ENCODE results near the gene POLR2L.
A peak's percentile ranks its signal among the peaks of the same experiment; 100 is the strongest.

Gene POLR2L

DNA sequence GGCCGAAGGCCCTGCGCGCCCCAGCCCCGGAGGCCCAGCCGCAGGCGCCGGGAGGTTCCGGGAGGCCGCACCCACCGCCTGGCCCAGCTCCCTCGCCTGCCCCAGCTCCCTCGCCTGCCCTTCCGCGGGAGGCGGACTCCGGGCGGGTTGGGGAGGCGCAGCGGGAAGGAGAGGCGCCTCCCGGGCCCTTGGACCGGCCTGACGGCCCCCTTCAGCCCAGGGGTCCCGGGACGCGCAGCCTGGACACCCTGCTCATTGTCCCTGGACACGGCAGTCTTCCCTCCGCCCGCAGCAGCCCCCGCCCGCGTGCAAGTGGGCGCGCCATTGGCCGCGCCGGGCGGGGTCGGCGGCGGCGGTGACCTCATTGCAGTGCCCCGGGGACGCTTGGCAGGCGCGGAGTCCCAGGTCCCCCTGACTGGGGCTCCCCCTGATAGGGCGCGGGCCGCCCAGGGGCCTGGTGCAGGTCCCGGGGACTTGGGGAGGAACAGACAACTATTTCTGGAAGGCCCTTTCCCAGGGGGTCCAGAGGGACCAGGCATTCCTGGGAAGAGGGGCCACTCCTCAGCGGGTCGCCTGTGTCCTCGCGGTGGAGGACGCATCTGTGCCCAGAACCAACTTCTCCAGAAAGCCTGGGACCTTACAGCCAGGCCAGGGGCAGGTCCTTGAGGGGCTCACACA lies 9.1 kb downstream of the POLR2L start:
- DNase-seq (ENCODE audit: low read depth) = no peak
- H3K4me3 ChIP-seq (ENCODE audit: low read depth, low read length) = peak overlapping the region; percentile 61
- TF ChIP-seq, protein P1, sequence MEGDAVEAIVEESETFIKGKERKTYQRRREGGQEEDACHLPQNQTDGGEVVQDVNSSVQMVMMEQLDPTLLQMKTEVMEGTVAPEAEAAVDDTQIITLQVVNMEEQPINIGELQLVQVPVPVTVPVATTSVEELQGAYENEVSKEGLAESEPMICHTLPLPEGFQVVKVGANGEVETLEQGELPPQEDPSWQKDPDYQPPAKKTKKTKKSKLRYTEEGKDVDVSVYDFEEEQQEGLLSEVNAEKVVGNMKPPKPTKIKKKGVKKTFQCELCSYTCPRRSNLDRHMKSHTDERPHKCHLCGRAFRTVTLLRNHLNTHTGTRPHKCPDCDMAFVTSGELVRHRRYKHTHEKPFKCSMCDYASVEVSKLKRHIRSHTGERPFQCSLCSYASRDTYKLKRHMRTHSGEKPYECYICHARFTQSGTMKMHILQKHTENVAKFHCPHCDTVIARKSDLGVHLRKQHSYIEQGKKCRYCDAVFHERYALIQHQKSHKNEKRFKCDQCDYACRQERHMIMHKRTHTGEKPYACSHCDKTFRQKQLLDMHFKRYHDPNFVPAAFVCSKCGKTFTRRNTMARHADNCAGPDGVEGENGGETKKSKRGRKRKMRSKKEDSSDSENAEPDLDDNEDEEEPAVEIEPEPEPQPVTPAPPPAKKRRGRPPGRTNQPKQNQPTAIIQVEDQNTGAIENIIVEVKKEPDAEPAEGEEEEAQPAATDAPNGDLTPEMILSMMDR (IDR thresholded peaks at IDR 0.05; ENCODE audit: insufficient read depth, low read depth, low read length, missing control alignments) = no peak

DNA sequence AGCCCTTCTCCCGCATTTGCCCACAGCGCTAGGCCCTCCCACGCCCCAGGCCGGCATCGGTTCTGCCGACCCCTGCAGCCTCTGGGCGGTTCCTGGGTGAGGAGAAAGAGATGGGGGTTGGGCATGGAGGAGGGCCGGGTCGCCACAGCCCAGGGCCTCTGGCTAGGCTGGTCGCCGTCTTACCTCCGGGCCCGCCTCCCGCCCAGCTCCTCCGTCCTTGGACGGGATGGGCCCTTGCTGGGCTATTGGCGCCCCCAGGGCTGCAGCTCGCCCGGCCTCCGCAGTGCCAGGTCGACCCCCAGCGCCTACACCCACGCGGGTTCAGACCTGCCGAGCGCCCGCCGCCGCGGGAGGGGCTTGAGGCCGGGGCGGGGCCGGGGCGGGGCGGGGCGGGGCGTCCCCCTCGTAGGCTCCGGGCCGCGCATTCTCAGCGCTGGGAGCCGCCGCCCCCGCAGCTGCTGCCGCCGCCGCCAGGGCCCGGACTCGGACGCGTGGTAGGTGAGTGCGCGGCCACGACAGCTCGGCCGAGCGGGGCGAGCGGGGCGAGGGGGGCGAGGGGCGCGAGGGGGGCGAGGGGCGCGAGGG lies 9.7 kb downstream of the POLR2L start, which contains the start of gene CD151:
Gene CD151 (plus strand): TSS at position 424 of the 585 bp plus-strand sequence. CDS start 3,118 bp downstream, outside the sequence.
- TF ChIP-seq, protein P1 (IDR thresholded peaks at IDR 0.05; ENCODE audit: insufficient read depth, low read depth, low read length, missing control alignments) = no peak
- H3K4me3 ChIP-seq (ENCODE audit: low read depth, low read length) = peak within 1 kb of the TSS; percentile 61
- DNase-seq (ENCODE audit: low read depth) = peak; percentile 68

DNA sequence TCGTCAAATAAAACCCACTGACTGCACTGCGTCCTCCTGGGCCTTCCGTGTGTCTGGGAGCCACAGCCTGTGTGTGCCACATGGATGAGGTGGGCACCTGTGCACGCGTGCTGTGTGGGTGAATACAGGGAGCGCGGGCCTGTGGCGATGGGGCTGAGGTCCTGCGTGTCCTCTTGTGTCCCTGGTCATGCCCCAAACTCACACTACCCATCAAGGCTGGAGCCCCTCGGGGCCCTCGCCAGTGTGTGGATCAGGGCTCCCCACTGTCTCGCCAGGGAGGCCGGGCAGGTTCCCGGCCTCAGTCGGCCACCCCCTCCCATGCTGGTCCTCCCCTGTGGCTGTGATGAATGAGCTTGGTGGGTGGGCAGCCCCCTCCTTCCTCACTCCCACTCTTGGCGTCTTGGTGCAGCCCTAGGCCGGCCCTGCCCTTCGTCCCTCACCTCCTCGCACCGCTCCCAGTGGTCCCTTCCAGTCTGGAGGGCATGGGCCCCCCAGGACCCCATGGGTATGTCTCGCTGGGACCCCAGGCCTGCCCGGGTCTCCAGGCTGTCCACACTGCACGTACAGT lies 10.3 kb downstream of the POLR2L start:
- peak overlapping the region; percentile 43 for H3K4me3 ChIP-seq (ENCODE audit: low read depth, low read length)
- no peak for DNase-seq (ENCODE audit: low read depth)
- TF ChIP-seq, protein P1 (IDR thresholded peaks at IDR 0.05; ENCODE audit: insufficient read depth, low read depth, low read length, missing control alignments) = no peak

DNA sequence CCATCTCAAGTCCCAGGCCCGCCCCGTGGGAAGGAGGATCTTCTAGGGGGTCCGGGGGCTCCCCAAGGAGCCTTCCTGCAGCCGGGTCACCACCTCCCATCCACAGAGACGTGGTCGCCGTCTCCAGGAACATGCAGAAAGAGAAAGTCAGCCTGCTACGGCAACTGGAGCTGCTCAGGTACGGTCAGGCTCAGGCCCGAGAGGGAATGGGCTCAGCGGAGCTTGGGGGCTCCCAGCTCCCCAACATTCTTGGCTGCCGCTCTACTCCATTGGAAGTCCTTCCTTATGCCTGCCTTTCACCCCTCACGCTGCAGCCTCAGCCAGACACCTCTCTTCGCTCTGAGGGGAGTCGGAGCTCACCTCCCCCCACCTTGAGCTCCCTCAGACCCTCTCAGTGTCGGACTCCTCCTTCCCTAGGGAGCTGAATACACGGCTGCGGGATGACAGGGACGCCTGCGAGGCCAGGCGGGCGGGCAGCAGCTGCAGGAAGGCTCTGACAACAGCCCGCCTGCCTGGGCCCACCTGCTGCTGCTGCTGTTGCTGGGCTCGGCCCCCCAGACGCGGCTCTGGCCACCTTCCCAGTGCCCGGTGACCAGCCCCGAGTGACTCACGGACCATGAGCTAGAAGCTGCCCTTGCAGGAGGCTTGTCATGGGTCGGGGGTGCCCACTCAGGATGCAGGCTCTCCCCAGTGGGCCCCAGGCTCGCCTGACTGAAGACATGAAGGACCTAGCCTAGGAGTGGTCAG lies 11.0 kb downstream of the POLR2L start:
- TF ChIP-seq, protein P1 (IDR thresholded peaks at IDR 0.05; ENCODE audit: insufficient read depth, low read depth, low read length, missing control alignments) = no peak
- H3K4me3 ChIP-seq (ENCODE audit: low read depth, low read length) = no peak overlapping the region
- DNase-seq (ENCODE audit: low read depth) = no peak

DNA sequence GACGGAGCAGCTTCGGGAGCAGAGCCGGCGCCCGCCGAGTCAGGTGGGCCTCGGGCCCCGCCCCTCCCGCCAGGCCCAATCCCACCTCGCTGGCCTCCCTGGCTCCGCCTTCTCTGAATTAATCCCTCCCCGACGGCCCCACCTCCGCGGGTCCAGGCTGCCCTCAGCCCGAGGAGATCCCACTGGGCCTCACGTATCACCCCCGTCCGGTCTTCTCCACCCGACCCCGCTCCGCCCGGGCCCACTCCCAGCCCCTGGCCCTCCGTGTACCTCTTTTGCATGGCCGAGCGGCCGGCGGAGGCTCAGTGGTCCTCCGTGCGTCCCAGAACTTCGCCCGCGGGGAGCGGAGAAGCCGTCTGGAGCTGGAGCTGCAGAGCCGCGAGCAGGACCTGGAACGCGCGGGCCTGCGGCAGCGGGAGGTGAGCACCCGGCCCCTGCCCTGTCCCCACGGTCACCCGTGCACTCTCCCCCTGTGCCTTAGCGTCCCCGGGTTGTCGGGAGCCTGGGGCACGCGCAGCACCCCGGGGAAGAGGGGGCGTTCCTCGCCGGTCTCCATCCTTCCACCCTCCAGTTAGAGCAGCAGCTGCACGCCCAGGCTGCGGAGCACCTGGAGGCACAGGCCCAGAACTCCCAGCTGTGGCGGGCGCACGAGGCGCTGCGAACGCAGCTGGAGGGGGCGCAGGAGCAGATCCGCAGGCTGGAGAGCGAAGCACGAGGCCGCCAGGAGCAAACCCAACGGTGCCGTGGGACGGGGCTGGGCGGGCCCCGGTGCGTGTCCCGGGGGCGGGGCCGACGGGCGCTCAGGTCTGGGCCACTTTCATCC lies 11.8 kb downstream of the POLR2L start:
- TF ChIP-seq, protein P1 (IDR thresholded peaks at IDR 0.05; ENCODE audit: insufficient read depth, low read depth, low read length, missing control alignments) = no peak
- DNase-seq (ENCODE audit: low read depth) = peak; percentile 66
- H3K4me3 ChIP-seq (ENCODE audit: low read depth, low read length) = peak overlapping the region; percentile 16; the same call in 1 of the 2 replicates

DNA sequence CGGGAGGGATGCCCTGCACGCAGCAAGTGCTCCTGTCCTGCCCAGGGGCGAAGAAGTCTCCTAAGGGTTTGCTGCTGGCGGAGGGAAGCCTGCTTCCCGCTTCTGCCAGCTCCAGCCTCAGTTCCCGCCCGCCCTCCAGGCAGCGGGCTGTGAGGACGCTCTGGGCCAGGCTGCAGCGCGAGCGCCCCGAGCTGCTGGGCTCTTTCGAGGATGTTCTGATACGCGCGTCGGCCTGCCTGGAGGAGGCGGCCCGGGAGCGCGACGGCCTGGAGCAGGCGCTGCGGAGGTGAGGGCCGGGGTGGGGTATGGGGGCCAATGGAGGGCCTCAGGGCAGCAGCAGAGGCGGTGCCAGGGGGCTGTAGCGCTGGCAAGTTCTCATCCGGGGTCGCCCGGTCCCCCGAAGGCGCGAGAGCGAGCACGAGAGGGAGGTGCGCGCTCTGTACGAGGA lies 12.5 kb downstream of the POLR2L start:
- no peak for DNase-seq (ENCODE audit: low read depth)
- peak overlapping the region; percentile 16; the same call in 1 of the 2 replicates for H3K4me3 ChIP-seq (ENCODE audit: low read depth, low read length)
- TF ChIP-seq, protein P1 (IDR thresholded peaks at IDR 0.05; ENCODE audit: insufficient read depth, low read depth, low read length, missing control alignments) = no peak
